ENCODE results near the gene NCOA3.

NCOA3 gene

GRCh38 chr20:47677635-47678453 lies 176.2 kb downstream of the NCOA3 start:
- peak in 24 of 56 donors; percentile 4 to 59 (median 20) for DNase-seq

- no peak for DNase-seq
Observed at GRCh38 chr20:47678536-47678935, 176.8 kb downstream of the NCOA3 start.

GRCh38 chr20:47679462-47679861 lies 177.8 kb downstream of the NCOA3 start:
- DNase-seq, result no peak

GRCh38 chr20:47680804-47681529 lies 179.3 kb downstream of the NCOA3 start:
- DNase-seq, result no peak

- DNase-seq, result peak in 24 of 56 donors; percentile 3 to 57 (median 14)
Observed at GRCh38 chr20:47682028-47682783, 180.5 kb downstream of the NCOA3 start.

- no peak for DNase-seq
Observed at GRCh38 chr20:47682916-47683315, 181.2 kb downstream of the NCOA3 start.

GRCh38 chr20:47684306-47685080 lies 182.8 kb downstream of the NCOA3 start:
- DNase-seq, result no peak

- peak in 3 of 56 donors; percentile 11 to 43 (median 17) for DNase-seq
Observed at GRCh38 chr20:47686545-47686944, 184.9 kb downstream of the NCOA3 start.

- no peak for DNase-seq
Observed at GRCh38 chr20:47687095-47687987, 185.7 kb downstream of the NCOA3 start.

- no peak for DNase-seq
Observed at GRCh38 chr20:47688385-47689381, 187.0 kb downstream of the NCOA3 start.

GRCh38 chr20:47689731-47690130 lies 188.0 kb downstream of the NCOA3 start:
- no peak for DNase-seq

- no peak for DNase-seq
Observed at GRCh38 chr20:47691625-47692024, 189.9 kb downstream of the NCOA3 start.

GRCh38 chr20:47694021-47694818 lies 192.5 kb downstream of the NCOA3 start:
- DNase-seq, result no peak

GRCh38 chr20:47696856-47697255 lies 195.2 kb downstream of the NCOA3 start:
- DNase-seq, result no peak

- DNase-seq, result no peak
Observed at GRCh38 chr20:47698142-47698541, 196.5 kb downstream of the NCOA3 start.

- DNase-seq, result no peak
Observed at GRCh38 chr20:47699818-47700217, 198.1 kb downstream of the NCOA3 start.

- no peak for DNase-seq
Observed at GRCh38 chr20:47700327-47700726, 198.6 kb downstream of the NCOA3 start.

- DNase-seq, result peak in 1 of 56 donors; percentile 11
Observed at GRCh38 chr20:47701612-47702011, 199.9 kb downstream of the NCOA3 start.

Data from nucleus accumbens (tissue), 56 donors.